H1 (cell line): ENCODE results near the gene ZNF646. TPM values are rescaled to one million over a fixed set of nuclear protein-coding genes. Genes with fewer than 3 reads are reported as not detected.
A peak's percentile ranks its signal among the peaks of the same experiment; 100 is the strongest.

Experiments
- CTCF ChIA-PET: fragments of 300-600 bp; sonication (Branson Sonifier 250); formaldehyde crosslinking; loops from one replicate; lab custom pipeline; 2021; ENCODE audit not compliant: partially characterized antibody; lab: Charles Lee
- POLR2A ChIA-PET: fragments of 300-600 bp; sonication (Branson Sonifier 250); formaldehyde crosslinking; loops from one replicate; lab custom pipeline; 2021; ENCODE audit warnings: inconsistent platforms; ENCODE audit not compliant: partially characterized antibody; lab: Charles Lee
- DNase-seq, 2 experiments: peaks; one replicate each; pipeline versions ENCODE4 v3.0.0 to v3.0.0-alpha.2; 2010 to 2022; ENCODE audit warnings: low spot score in 2 of 2, low read depth in 1 of 2, mixed read lengths in 1 of 2
- FAIRE-seq: peaks from 2 replicates; lab custom pipeline; 2011; peaks lifted over from hg19 to GRCh38; lab: Jason Lieb, UNC
- H2AFZ ChIP-seq: 2 replicates; pipeline ENCODE4 v1.8.1; 2012; ENCODE audit warnings: low read length, inconsistent platforms
- H2AK5ac ChIP-seq: 2 replicates; pipeline ENCODE4 v1.6.1; 2013; ENCODE audit warnings: low read depth, low read length
- H2BK120ac ChIP-seq: replicated peaks from 2 replicates; pipeline ENCODE3; 2013; ENCODE audit warnings: low read depth, low read length, inconsistent platforms
- H2BK12ac ChIP-seq: 2 replicates; pipeline ENCODE4 v1.6.1; 2013; ENCODE audit warnings: low read depth, low read length
- H2BK15ac ChIP-seq: 2 replicates; pipeline ENCODE4 v1.6.1; 2013; ENCODE audit warnings: low read length
- H2BK20ac ChIP-seq: 2 replicates; pipeline ENCODE4 v1.6.1; 2013; ENCODE audit warnings: low read length
- H2BK5ac ChIP-seq: 2 replicates; pipeline ENCODE4 v1.6.1; 2013; ENCODE audit warnings: low read depth, low read length
- H3K14ac ChIP-seq: 2 replicates; pipeline ENCODE4 v1.6.1; 2013; ENCODE audit warnings: inconsistent platforms; ENCODE audit not compliant: insufficient read length
- H3K18ac ChIP-seq: 2 replicates; pipeline ENCODE4 v1.6.1; 2013; ENCODE audit warnings: low read length; ENCODE audit errors: extremely low read depth
- H3K23ac ChIP-seq: 2 replicates; pipeline ENCODE4 v1.6.1; 2013; ENCODE audit warnings: inconsistent platforms; ENCODE audit not compliant: insufficient read length
- H3K23me2 ChIP-seq: 2 replicates; pipeline ENCODE4 v1.6.1; 2013; ENCODE audit warnings: low read depth, low read length
- H3K27ac ChIP-seq: 2 replicates; pipeline ENCODE4 v1.6.1; 2011; ENCODE audit warnings: low read depth, low read length, inconsistent platforms
- H3K27me3 ChIP-seq, 4 experiments: replicated peaks in 1 of 4; 1 replicate in 1 of 4; 2 replicates in 3 of 4; pipeline versions ENCODE4 v1.6.1 to v1.8.1; 2011 to 2013; ENCODE audit warnings: low read length in 3 of 4, mild to moderate bottlenecking in 3 of 4, inconsistent platforms in 2 of 4, mixed read lengths in 2 of 4, moderate library complexity in 1 of 4; ENCODE audit not compliant: control insufficient read depth in 3 of 4, insufficient read depth in 3 of 4; ENCODE audit errors: extremely low read depth in 1 of 4
- H3K36me3 ChIP-seq, 4 experiments: 2 replicates each; pipeline versions ENCODE4 v1.6.1 to v1.8.1; 2011 to 2013; ENCODE audit warnings: mild to moderate bottlenecking in 4 of 4, low read length in 3 of 4, moderate library complexity in 2 of 4, control low read depth in 1 of 4, inconsistent platforms in 1 of 4; ENCODE audit not compliant: insufficient read depth in 4 of 4, control insufficient read depth in 2 of 4
- H3K4ac ChIP-seq: replicated peaks from 2 replicates; pipeline ENCODE3; 2013; ENCODE audit warnings: low read length, low read depth, mixed read lengths, inconsistent platforms; ENCODE audit not compliant: insufficient read length
- H3K4me1 ChIP-seq, 4 experiments: replicated peaks in 1 of 4; 1 replicate in 1 of 4; 2 replicates in 3 of 4; pipeline versions ENCODE4 v1.6.1 to v1.8.1; 2011 to 2013; ENCODE audit warnings: low read length in 3 of 4, inconsistent platforms in 2 of 4, mixed read lengths in 1 of 4; ENCODE audit not compliant: insufficient read depth in 4 of 4, control insufficient read depth in 3 of 4
- H3K4me2 ChIP-seq, 2 experiments: 2 replicates each; pipeline versions ENCODE4 v1.6.1 to v1.8.1; 2011 to 2013; ENCODE audit warnings: low read depth in 2 of 2, low read length in 2 of 2, control low read depth in 1 of 2, inconsistent platforms in 1 of 2, mild to moderate bottlenecking in 1 of 2; ENCODE audit not compliant: insufficient read depth in 1 of 2
- H3K4me3 ChIP-seq, 4 experiments: fragments of 200-600, 300-600 bp in 1 of 4; sonication (generic), shearing (Covaris generic), sonication (Bioruptor Twin) in 1 of 4; 2 replicates each; pipeline versions ENCODE4 v1.5.1 to v1.8.1; 2011 to 2016; ENCODE audit warnings: low read length in 4 of 4, low read depth in 3 of 4, control low read depth in 2 of 4, inconsistent platforms in 2 of 4, mild to moderate bottlenecking in 2 of 4, mixed read lengths in 1 of 4, moderate library complexity in 1 of 4; ENCODE audit not compliant: insufficient read depth in 2 of 4; ENCODE audit errors: extremely low read depth in 1 of 4
- H3K56ac ChIP-seq: replicated peaks from 2 replicates; pipeline ENCODE3; 2013; ENCODE audit warnings: low read depth, mild to moderate bottlenecking, mixed read lengths, low read length, inconsistent platforms; ENCODE audit not compliant: insufficient read length
- H3K79me1 ChIP-seq: 2 replicates; pipeline ENCODE4 v1.6.1; 2013; ENCODE audit warnings: low read depth, low read length, control low read depth
- H3K79me2 ChIP-seq, 2 experiments: 2 replicates each; pipeline versions ENCODE4 v1.6.1 to v1.8.1; 2012 to 2013; ENCODE audit warnings: low read length in 2 of 2, mild to moderate bottlenecking in 2 of 2, inconsistent platforms in 1 of 2; ENCODE audit not compliant: insufficient read depth in 2 of 2, control insufficient read depth in 1 of 2
- H3K9ac ChIP-seq, 4 experiments: replicated peaks in 1 of 4; 1 replicate in 1 of 4; 2 replicates in 3 of 4; pipeline versions ENCODE4 v1.6.1 to v1.8.1; 2011 to 2013; ENCODE audit warnings: low read depth in 3 of 4, low read length in 3 of 4, control low read depth in 2 of 4, mild to moderate bottlenecking in 2 of 4, moderate library complexity in 2 of 4, inconsistent platforms in 1 of 4; ENCODE audit errors: extremely low read depth in 1 of 4
- H3K9me3 ChIP-seq, 2 experiments: 2 replicates each; pipeline versions ENCODE4 v1.6.1 to v1.8.1; 2012 to 2013; ENCODE audit warnings: mild to moderate bottlenecking in 2 of 2, moderate library complexity in 2 of 2, control low read depth in 1 of 2, inconsistent platforms in 1 of 2, low read depth in 1 of 2, low read length in 1 of 2, mixed read lengths in 1 of 2; ENCODE audit not compliant: insufficient read depth in 2 of 2
- H4K20me1 ChIP-seq, 2 experiments: replicated peaks in 1 of 2; 2 replicates each; pipeline versions ENCODE3 to v1.8.1; 2011 to 2013; ENCODE audit warnings: inconsistent platforms in 2 of 2, low read length in 2 of 2, mild to moderate bottlenecking in 1 of 2; ENCODE audit not compliant: insufficient read depth in 2 of 2, control insufficient read depth in 1 of 2
- H4K5ac ChIP-seq: 2 replicates; pipeline ENCODE4 v1.6.1; 2013; ENCODE audit warnings: low read length, low read depth, mixed read lengths, inconsistent platforms; ENCODE audit not compliant: insufficient read length
- H4K8ac ChIP-seq: 2 replicates; pipeline ENCODE4 v1.8.0; 2013; ENCODE audit warnings: mild to moderate bottlenecking, moderate library complexity, low read length, inconsistent platforms; ENCODE audit not compliant: insufficient read depth; ENCODE audit errors: extremely low read depth
- H4K91ac ChIP-seq: replicated peaks from 2 replicates; pipeline ENCODE3; 2013; ENCODE audit warnings: low read length, mixed read lengths, inconsistent platforms; ENCODE audit not compliant: insufficient read length
- ASH2L ChIP-seq: fragments of 200-600, 300-600 bp; sonication (generic); IDR thresholded peaks from one replicate; pipeline ENCODE4 v1.7.1; 2017; ENCODE audit warnings: low read length
- CEBPB ChIP-seq: IDR thresholded peaks from 2 replicates; pipeline ENCODE4 v1.6.1; 2012; ENCODE audit warnings: low read depth, low read length
- EZH2 ChIP-seq: fragments of 200-600 bp; sonication (generic); IDR thresholded peaks from 2 replicates; pipeline ENCODE4 v1.7.1; 2012; ENCODE audit warnings: low read depth, mild to moderate bottlenecking, moderate library complexity, low read length, inconsistent platforms; ENCODE audit not compliant: severe bottlenecking
- JUN ChIP-seq: IDR thresholded peaks from 2 replicates; pipeline ENCODE4 v1.6.1; 2011; ENCODE audit warnings: low read depth, mild to moderate bottlenecking, improper control_type of control experiment, low read length
- MAX ChIP-seq: IDR thresholded peaks from 2 replicates; pipeline ENCODE4 v1.6.1; 2012; ENCODE audit warnings: inconsistent platforms
- TBP ChIP-seq: IDR thresholded peaks from 2 replicates; pipeline ENCODE4 v1.6.1; 2011; ENCODE audit warnings: low read depth, low read length, improper control_type of control experiment
- WGBS, 2 experiments: shearing (Covaris generic) in 1 of 2; methylation state at CpG; one replicate each; pipeline versions ENCODE4 v1.1.6 to v1.1.7; 2013 to 2015; ENCODE audit warnings: low lambda C conversion rate in 2 of 2, mixed read lengths in 2 of 2, inconsistent platforms in 1 of 2, low coverage in 1 of 2, missing lambda C conversion rate in 1 of 2; ENCODE audit not compliant: insufficient replicate concordance in 2 of 2, insufficient coverage in 1 of 2, insufficient read length in 1 of 2; ENCODE audit errors: extremely low coverage in 1 of 2, missing lambda C conversion rate in 1 of 2; 5-methylcytosine and 5-hydroxymethylcytosine counted together
- polyA plus RNA-seq, 7 experiments: library from polyadenylated mRNA; depleted of rRNA in 3 of 7; stranded (reverse) in 5 of 7; unstranded in 2 of 7; fragments of >200 nt in 5 of 7; fragments of 200-250 nt in 2 of 7; gene quantifications; 1 replicate in 5 of 7; 2 replicates in 1 of 7; 4 replicates in 1 of 7; pipeline versions ENCODE4 v1.2.1 to v1.2.3, GENCODE V29; 2011 to 2013; ENCODE audit warnings: missing spikeins in 2 of 7, mixed read lengths in 2 of 7
- total RNA-seq: library from RNA; stranded (reverse); fragmentation: NEBNext Ultra II Directional; extraction: Animal tissue kit (Norgen Biotek cat#: 25700); gene quantifications from 2 replicates; pipeline ENCODE4 v1.2.1, GENCODE V29; 2021

The ZNF646 gene
- total and polyA plus RNA-seq, 2 of the 8 experiments (the other 6 are each of a cell fraction or from before 2014, with no cell fraction given): 6.5 to 25.0 TPM

- peak; percentile 68 to 96 for DNase-seq
- Histone ChIP-seq H2BK15ac (no peak overlapping the region), H3K4me3 (peak overlapping the region; percentile 89 to 98 (median 90)), H2AFZ (peak overlapping the region; percentile 72; the same call in 1 of the 2 replicates), H3K9me3 (no peaks in the 10 kb centered on the region), H3K18ac (peak overlapping the region; percentile 99), H3K79me1 (peaks cover 8% of the 10 kb centered on the region; the same call in 1 of the 2 replicates), H4K20me1 (peaks cover 2 to 17% of the 10 kb centered on the region in 2 experiments), H3K27ac (peak overlapping the region; percentile 77), H3K4me2 (peak overlapping the region; percentile 88 to 96), H3K27me3 (no peaks in the 10 kb centered on the region), H3K79me2 (peaks cover 13 to 64% of the 10 kb centered on the region in 2 experiments), H3K4me1 (peaks cover 0 to 1% (median 0%) of the 10 kb centered on the region in 4 experiments; a peak in 2 of 7 replicates), H4K5ac (peak overlapping the region; percentile 97), H3K56ac (peak overlapping the region; percentile 91), H3K9ac (peak overlapping the region; percentile 59 to 92 (median 85)), H4K91ac (peak overlapping the region; percentile 96), H2AK5ac (peak overlapping the region; percentile 47), H3K36me3 (peaks cover 5 to 22% (median 17%) of the 10 kb centered on the region in 4 experiments; a peak in 7 of 8 replicates), H3K23me2 (peaks cover 7% of the 10 kb centered on the region; the same call in 1 of the 2 replicates), H3K23ac (no peak overlapping the region), H2BK12ac (0 out of 2 replicates have a peak overlapping the region, but pooled peaks have one; percentile 50), H2BK20ac (no peak overlapping the region), H2BK120ac (no peak overlapping the region), H3K4ac (peak overlapping the region; percentile 97), H3K14ac (peak overlapping the region; percentile 63), H4K8ac (peak overlapping the region; percentile 99), H2BK5ac (peak overlapping the region; percentile 90)
- ChIA-PET CTCF (interaction anchor here (0.6 to 2.6 kb wide), 10 partner anchors 21 to 120 kb away, joined by 3 to 17 read pairs (median 4); partner anchors contain the start of genes HSD3B7, PRSS8 and VKORC1), POLR2A (interaction anchor here (0.6 to 4.9 kb wide), 36 partner anchors 9 to 640 kb away, joined by 3 to 34 read pairs (median 4); partner anchors contain the start of genes FUS, HSD3B7, KAT8 and PHKG2)
- WGBS, 2 experiments: 1% methylated on average over 59 of the region's 83 CpGs; no CpG with 5 or more reads in 1 of the 2 experiments
- no peak for FAIRE-seq
- TF ChIP-seq JUN (no peak), EZH2 (no peak), ASH2L (peak; percentile 76), TBP (peak; percentile 56; the same call in 1 of the 2 replicates), CEBPB (no peak), MAX (peak; percentile 19)
Measured at GRCh38 chr16:31073142-31073969, 866 bp upstream of the ZNF646 start.
